GM21515 (cell line): Measurements from ENCODE around the gene SGCE.
A peak's percentile ranks its signal among the peaks of the same experiment; 100 is the strongest.

Source experiments
- ATAC-seq: cut with Tn5 transposase; IDR thresholded peaks from one replicate; pipeline ENCODE4 v1.9.1; 2021; ENCODE audit not compliant: unreplicated experiment

Gene SGCE

DNA sequence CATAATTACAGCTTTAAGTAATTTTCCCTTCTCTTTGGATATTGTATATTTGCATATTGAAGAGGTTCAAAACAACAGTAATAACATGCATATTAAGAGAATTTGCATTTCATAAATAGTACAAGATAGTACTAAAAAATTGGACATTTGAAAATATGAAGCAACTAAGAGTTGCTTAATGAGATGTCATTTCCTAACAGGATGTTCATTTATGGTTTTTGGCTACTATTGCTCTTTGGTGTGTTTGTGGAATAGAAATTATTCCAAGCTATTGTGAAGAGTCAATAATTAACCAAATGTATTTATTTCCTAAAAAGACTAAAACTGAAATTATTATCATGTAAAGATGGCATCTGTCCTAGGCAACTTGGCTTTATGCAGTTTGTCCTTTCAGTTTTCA is 4.1 kb upstream of the SGCE start:
- ATAC-seq = no peak

GRCh38 chr7:94658826-94659225 is 2.9 kb upstream of the SGCE start:
- no peak for ATAC-seq

DNA sequence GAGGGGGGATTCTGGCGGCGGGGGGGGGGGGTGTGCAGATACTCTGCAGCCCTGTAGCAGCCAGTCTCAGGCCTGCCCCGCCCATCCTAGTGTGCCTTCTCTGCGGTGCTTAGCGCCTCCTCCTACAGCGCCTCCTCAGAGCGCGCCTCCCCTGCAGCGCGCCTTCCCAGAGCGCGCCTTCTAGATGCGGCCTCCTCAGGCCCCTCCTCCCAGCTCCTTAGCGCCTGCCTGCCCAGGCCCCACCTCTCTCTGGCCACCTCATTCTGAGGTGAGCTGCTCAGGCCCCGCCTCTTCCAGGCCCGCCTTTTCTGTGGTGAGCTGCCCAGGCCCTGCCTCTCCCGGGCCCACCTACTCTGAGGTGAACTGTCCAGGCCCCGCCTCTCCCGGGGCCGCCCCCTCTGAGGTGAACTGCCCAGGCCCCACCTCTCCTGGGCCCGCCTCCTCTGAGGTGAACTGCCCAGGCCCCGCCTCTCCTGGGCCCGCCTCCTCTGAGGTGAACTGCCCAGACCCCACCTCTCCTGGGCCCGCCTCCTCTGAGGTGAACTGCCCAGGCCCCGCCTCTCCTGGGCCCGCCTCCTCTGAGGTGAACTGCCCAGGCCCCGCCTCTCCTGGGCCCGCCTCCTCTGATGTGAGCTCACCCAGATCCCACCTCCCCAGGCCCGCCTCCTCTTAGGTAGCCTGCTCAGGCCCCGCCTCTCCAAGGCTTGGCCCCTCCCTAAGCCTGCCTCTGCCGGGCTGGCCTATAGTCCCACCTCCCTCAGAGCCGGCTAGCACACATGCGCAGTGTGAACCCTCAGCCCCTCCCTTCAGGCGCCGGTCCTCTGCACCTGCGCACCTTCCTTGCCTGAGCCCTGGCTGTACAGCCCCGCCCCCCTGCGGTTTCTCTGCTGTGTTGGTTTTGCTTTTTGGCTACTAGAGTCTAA is 2.1 kb upstream of the SGCE start:
- peak; percentile 90 for ATAC-seq

- ATAC-seq = no peak
These were observed 1.2 kb upstream of the SGCE start for GRCh38 chr7:94656925-94657731.

GRCh38 chr7:94656658-94656924 is 658 bp upstream of the SGCE start:
- no peak for ATAC-seq

DNA sequence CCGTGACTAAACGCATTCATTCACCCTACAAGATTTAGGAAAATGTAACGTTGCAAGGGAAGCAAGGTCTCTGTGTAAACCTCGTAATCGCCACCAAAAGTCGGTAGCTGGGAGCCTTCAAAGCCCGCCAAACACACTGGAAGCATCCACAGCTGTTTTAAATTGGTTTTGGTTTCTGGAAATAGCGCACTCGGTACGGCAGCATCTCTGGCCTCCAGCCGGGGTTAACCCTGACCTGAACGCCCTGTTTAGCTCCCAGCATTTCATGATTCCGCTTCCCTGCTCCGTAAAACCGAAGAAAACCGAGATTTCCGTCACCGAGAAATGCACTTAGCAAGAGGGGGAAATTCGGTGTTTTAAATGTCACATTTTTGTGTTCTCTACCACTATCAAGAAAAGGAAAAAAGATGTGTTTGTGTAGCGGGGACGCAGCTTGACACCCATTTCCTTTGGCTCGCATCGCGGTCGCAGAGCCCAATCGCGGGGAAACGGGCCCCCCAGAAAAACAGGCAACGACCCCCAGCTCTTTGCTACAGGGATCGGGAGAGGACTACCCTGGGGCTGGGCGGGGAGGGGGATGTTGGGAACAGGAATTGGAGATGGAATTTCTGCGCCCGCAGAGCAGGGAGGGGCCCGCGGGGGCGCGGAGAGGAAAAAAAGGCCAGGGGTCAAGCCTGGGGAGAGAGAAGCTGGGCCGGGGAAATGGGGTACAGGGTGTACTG is 646 bp downstream of the SGCE start:
- ATAC-seq = no peak

GRCh38 chr7:94654783-94655125 is 1.2 kb downstream of the SGCE start:
- no peak for ATAC-seq

DNA sequence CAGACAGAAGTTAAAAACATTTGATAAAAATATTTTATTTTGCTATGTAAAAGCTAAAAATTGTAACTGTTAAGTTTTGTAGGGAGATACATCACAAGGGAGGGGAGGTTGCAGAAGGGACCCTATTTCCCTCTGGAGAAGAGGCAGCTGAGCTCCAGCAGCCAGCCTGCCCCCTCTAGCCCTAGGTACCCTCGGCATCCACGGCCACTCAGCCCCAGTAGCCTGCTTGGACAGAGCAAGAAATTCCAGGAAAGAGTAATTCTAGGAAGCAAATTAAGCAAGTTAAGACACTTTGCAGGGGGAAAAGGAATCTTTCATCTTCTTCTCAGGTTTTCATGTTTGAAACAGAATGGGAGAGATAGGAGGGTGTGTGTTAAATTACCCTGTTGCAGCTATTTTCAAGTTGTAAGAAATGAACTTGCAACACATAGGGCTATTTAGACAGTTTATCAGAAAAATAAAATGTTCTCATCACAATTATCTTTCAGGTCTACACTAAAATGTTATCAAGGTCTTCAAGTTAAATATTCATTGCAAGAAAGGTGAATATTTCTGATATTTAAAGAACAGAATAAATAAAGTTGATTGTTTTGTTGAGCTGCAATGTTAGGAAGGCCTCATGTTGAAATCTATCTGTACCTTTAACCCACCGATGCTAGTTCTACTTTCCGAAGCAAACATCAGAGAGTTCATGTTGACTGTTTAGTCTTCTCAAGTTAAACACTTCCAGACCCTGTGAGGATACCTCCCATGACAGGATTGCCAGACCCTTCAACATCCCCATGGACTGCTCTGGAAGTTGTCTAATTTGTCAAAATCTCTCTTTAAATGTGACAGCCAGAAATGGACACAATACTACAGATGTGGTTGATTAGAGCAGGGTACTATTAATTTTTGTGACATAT is 5.5 kb downstream of the SGCE start:
- ATAC-seq = no peak

DNA sequence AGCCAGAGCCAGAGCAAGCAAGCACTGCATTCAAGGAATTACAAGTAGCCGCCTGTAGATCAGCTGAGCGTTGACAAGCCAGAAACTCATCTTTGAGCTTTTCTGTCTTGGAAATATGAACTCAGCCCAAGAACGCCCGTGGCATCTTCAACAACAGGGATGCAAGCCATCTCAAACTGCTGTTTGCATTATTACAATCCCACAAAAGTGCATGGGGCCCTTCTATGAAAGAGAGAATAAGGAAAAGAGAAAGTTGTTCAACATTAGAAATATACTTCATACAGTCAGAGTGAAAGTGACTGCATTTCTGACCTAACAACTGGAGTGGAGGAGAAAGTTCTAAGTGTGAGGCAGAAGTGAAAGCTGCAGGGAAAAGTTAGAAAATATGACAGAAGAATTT is 6.5 kb downstream of the SGCE start:
- ATAC-seq = peak; percentile 85

DNA sequence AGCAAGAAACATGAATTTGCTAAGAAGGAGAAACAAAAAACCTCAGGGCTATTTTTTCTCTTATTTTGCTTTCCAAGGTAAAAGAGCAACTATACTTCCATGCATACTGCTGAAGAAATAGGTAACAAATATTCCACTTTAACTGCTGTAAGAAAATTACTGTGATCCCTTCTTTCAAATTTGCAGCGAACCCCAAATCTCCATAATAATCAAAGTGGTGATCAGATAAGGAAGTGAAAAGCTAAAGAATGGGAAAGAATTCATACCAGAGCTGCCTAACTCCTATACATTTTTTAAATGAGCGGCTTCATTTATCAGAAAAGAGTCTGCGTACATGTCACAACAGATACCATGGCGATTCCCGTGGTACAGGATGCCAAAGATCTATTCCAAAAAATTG is 7.2 kb downstream of the SGCE start:
- ATAC-seq = no peak

DNA sequence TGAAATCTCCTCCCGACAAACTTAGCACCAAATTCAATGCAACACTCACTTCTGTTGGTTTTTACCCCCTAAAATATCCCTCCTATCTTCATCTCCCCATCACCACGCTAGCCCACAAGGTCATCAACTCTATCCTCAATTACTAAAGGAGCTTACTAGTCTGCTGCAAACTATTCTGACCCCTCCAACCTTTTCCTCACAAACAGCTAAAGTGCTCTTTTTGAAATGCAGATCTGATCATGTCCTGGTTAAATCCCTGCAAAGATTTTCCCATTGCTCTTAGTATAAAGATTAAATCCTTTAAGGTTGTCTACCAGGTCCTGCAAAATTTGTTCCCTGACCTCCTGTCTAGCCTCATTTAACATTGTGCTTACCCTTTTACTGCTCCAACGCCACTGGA is 8.6 kb downstream of the SGCE start:
- ATAC-seq = no peak

- ATAC-seq = no peak
These were observed 12.0 kb downstream of the SGCE start for GRCh38 chr7:94643771-94644545.

GRCh38 chr7:94642838-94643653 is 12.9 kb downstream of the SGCE start:
- no peak for ATAC-seq

GRCh38 chr7:94639384-94639783 is 16.5 kb downstream of the SGCE start:
- ATAC-seq = no peak

- ATAC-seq = no peak
These were observed 20.2 kb downstream of the SGCE start for GRCh38 chr7:94635687-94636086.

GRCh38 chr7:94634502-94634901 is 21.4 kb downstream of the SGCE start:
- no peak for ATAC-seq

DNA sequence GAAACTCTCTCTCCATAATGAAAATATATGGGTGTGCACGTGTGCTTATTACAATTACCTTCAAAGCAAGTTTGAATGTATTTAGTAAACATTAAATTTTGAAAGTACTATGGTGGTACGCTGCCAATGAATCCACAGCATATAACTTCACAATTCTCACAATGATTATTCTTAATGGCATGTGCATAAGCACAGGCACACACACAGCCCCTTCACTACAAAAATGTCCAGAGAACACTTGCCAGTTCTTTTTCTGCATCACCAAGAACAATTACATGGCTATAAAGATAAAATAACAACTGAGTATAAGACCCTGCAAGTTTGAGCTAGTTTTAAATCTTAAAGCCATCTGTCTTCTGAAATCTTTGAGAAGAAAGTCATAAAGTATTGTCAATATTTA is 22.2 kb downstream of the SGCE start:
- no peak for ATAC-seq

GRCh38 chr7:94633014-94633341 is 23.0 kb downstream of the SGCE start:
- ATAC-seq = no peak

GRCh38 chr7:94632338-94633013 is 23.5 kb downstream of the SGCE start:
- ATAC-seq = no peak
